K562 (cell line): Measurements from ENCODE around the gene GJA4. TPM values are rescaled to one million over a fixed set of nuclear protein-coding genes. Genes with fewer than 3 reads are reported as not detected.

ENCODE experiments used
- ATAC-seq: fragments of 200-7000 bp; cut with Tn5 transposase; 3 replicates; pipeline ENCODE4 v1.9.1; 2020; ENCODE audit warnings: moderate library complexity
- BruUV-seq: library from RNA; stranded (reverse); fragments of 400-500 nt; replicated peaks from 2 replicates; lab custom pipeline; 2021; lab: Mats Ljungman, UMichigan
- CTCF ChIA-PET: fragments of 300-600 bp; formaldehyde crosslinking; extraction: SDS; loops from one replicate; lab custom pipeline; 2021; ENCODE audit warnings: low intra/inter-chr PET ratio; lab: Yijun Ruan, JAX
- POLR2A ChIA-PET: fragments of 300-600, 350-650 bp; sonication (Branson Sonifier 250); formaldehyde crosslinking; extraction: SDS; loops from one replicate; lab custom pipeline; 2021; ENCODE audit warnings: antibody characterized with exemption, inconsistent platforms; lab: Yijun Ruan, JAX
- DNase-seq, 4 experiments: peaks; one replicate each; pipeline versions ENCODE4 v3.0.0 to v3.0.0-alpha.2; 2011 to 2018; ENCODE audit warnings: low spot score in 3 of 4, mixed read lengths in 3 of 4; ENCODE audit errors: extremely low read depth in 1 of 4
- FAIRE-seq: peaks from 2 replicates; lab custom pipeline; 2011; peaks lifted over from hg19 to GRCh38; lab: Jason Lieb, UNC
- H2AFZ ChIP-seq: 2 replicates; pipeline ENCODE4 v1.6.0; 2011; ENCODE audit warnings: low read depth, low read length, control low read depth, inconsistent platforms
- H3K27ac ChIP-seq: fragments of 200-600 bp; 3 replicates; pipeline ENCODE4 v1.8.0; 2011; ENCODE audit warnings: low read depth, mild to moderate bottlenecking, control low read depth, inconsistent platforms, low read length, moderate library complexity, mixed read lengths; ENCODE audit errors: extremely low read depth
- H3K27me3 ChIP-seq, 2 experiments: fragments of 300-600 bp in 1 of 2; 2 replicates in 1 of 2; 3 replicates in 1 of 2; pipeline versions ENCODE4 v1.6.0 to v1.8.0; 2011; ENCODE audit warnings: inconsistent platforms in 2 of 2, low read length in 2 of 2, mild to moderate bottlenecking in 1 of 2, mixed read lengths in 1 of 2, moderate library complexity in 1 of 2; ENCODE audit not compliant: control insufficient read depth in 2 of 2, insufficient read depth in 2 of 2
- H3K36me3 ChIP-seq: fragments of 300-600 bp; 3 replicates; pipeline ENCODE4 v1.8.0; 2011; ENCODE audit warnings: mild to moderate bottlenecking, low read length, inconsistent platforms; ENCODE audit not compliant: control insufficient read depth, insufficient read depth
- H3K4me1 ChIP-seq, 2 experiments: fragments of 200-600 bp in 1 of 2; replicated peaks in 1 of 2; 2 replicates in 1 of 2; 3 replicates in 1 of 2; pipeline versions ENCODE4 v1.5.1 to v1.8.0; 2011; ENCODE audit warnings: inconsistent platforms in 2 of 2, low read length in 2 of 2, mild to moderate bottlenecking in 1 of 2, mixed read lengths in 1 of 2, moderate library complexity in 1 of 2; ENCODE audit not compliant: control insufficient read depth in 2 of 2, insufficient read depth in 2 of 2
- H3K4me2 ChIP-seq: 2 replicates; pipeline ENCODE4 v1.6.1; 2011; ENCODE audit warnings: low read length, control low read depth, inconsistent platforms, mixed read lengths; ENCODE audit not compliant: insufficient read depth
- H3K4me3 ChIP-seq: fragments of 200-600 bp; sonication (generic), shearing (Covaris generic); 2 replicates; pipeline ENCODE4 v1.5.1; 2016; ENCODE audit warnings: control low read depth, inconsistent platforms
- H3K79me2 ChIP-seq: fragments of 200-600 bp; 3 replicates; pipeline ENCODE4 v1.8.0; 2011; ENCODE audit warnings: low read length, inconsistent platforms; ENCODE audit not compliant: control insufficient read depth, insufficient read depth
- H3K9ac ChIP-seq, 2 experiments: 2 replicates each; pipeline versions ENCODE4 v1.6.0 to v1.6.1; 2011; ENCODE audit warnings: low read depth in 2 of 2, low read length in 2 of 2, control low read depth in 1 of 2, inconsistent platforms in 1 of 2, mild to moderate bottlenecking in 1 of 2, mixed read lengths in 1 of 2; ENCODE audit not compliant: insufficient read depth in 1 of 2
- H3K9me1 ChIP-seq: one replicate; pipeline ENCODE4 v1.6.0; 2011; ENCODE audit warnings: inconsistent platforms, mild to moderate bottlenecking, low read length, moderate library complexity; ENCODE audit not compliant: control insufficient read depth, insufficient read depth
- H3K9me3 ChIP-seq: replicated peaks from 2 replicates; pipeline ENCODE4 v1.5.1; 2011; ENCODE audit warnings: low read depth, low read length, inconsistent platforms; ENCODE audit not compliant: control insufficient read depth, insufficient read depth
- H4K20me1 ChIP-seq: replicated peaks from 2 replicates; pipeline ENCODE4 v1.6.1; 2011; ENCODE audit warnings: low read length, inconsistent platforms, mixed read lengths; ENCODE audit not compliant: control insufficient read depth, insufficient read depth
- HIVEP1 ChIP-seq: fragments of 250-450 bp; sonication (Bioruptor Pico); IDR thresholded peaks from 2 replicates; pipeline ENCODE4 v1.4.0; 2020; ENCODE audit warnings: mild to moderate bottlenecking
- SMAD4 ChIP-seq: fragments of 250-450 bp; sonication (Bioruptor Pico); conservative IDR thresholded peaks from 2 replicates; pipeline ENCODE4 v1.8.0; 2021; ENCODE audit warnings: inconsistent platforms, mild to moderate bottlenecking, moderate library complexity
- ZBTB40 ChIP-seq, 2 experiments: fragments of 450-650 bp in 1 of 2; sonication (generic) in 1 of 2; formaldehyde crosslinking in 1 of 2; IDR thresholded peaks; 2 replicates each; pipeline versions ENCODE4 v1.7.1 to v1.9.0; 2016 to 2022; ENCODE audit warnings: inconsistent platforms in 1 of 2, mild to moderate bottlenecking in 1 of 2, missing genetic modification reagents in 1 of 2
- ZHX1 ChIP-seq: fragments of 150-350 bp; conservative IDR thresholded peaks from 2 replicates; pipeline ENCODE4 v1.6.1; 2014; ENCODE audit warnings: low read length
- ZNF780A ChIP-seq: fragments of 250-450 bp; sonication (Bioruptor Pico); IDR thresholded peaks from 2 replicates; pipeline ENCODE4 v1.5.0; 2021; ENCODE audit warnings: mild to moderate bottlenecking
- WGBS: fragments of 100-300 bp; shearing (Covaris generic); methylation state at CpG from one replicate; pipeline ENCODE4 v1.1.6; 2016; ENCODE audit warnings: low coverage, mixed read lengths; ENCODE audit not compliant: insufficient coverage; ENCODE audit errors: missing lambda C conversion rate; 5-methylcytosine and 5-hydroxymethylcytosine counted together
- in situ Hi-C: fragments of 300-500 bp; cut with MboI; formaldehyde crosslinking; loops from 4 replicates; pipeline ENCODE4 v1.15.0; 2018; ENCODE audit warnings: inconsistent platforms, mixed read lengths
- intact Hi-C: fragments of 100-400 bp; cut with micrococcal nuclease; formaldehyde crosslinking; loops from 2 replicates; pipeline ENCODE4 v1.14.2; 2022
- polyA plus RNA-seq, 8 experiments: library from polyadenylated mRNA; depleted of rRNA in 4 of 8; stranded (reverse) in 5 of 8; unstranded in 3 of 8; fragments of >200 nt; fragmentation: Nextera tagmentation in 2 of 8; fragmentation: Illumina TruSeq in 1 of 8; extraction: Ambion mirVana in 2 of 8; extraction: Trizol in 1 of 8; gene quantifications; 2 replicates each; pipeline versions ENCODE4 v1.2.1 to v1.2.3, GENCODE V29; 2011 to 2014; ENCODE audit warnings: inconsistent platforms in 1 of 8, missing spikeins in 1 of 8
- total RNA-seq, 7 experiments: library from RNA; depleted of rRNA in 6 of 7; stranded (reverse); fragments of >200 nt in 6 of 7; fragmentation: Illumina TruSeq in 2 of 7; extraction: Trizol in 2 of 7; gene quantifications; 2 replicates each; pipeline versions ENCODE4 v1.2.1 to v1.2.3, GENCODE V29; 2011 to 2021; ENCODE audit warnings: low replicate concordance in 1 of 7

GJA4 gene
- total and polyA plus RNA-seq, 9 of the 15 experiments (the other 6 are each of a cell fraction or from before 2014, with no cell fraction given): 0.16 to 0.24 TPM; not detected in 7

- no peak for TF ChIP-seq ZHX1
Observed at GRCh38 chr1:34777519-34778321, 15.1 kb upstream of the GJA4 start (continued).

GRCh38 chr1:34778381-34778780, 14.4 kb upstream of the GJA4 start:
- no peaks in the 10 kb centered on the region for H3K9me3 ChIP-seq
- 0 out of 2 replicates have a peak, but pooled peaks cover 3% of the 10 kb centered on the region for H4K20me1 ChIP-seq
- no peaks in the 10 kb centered on the region for H3K36me3 ChIP-seq
- no peak overlapping the region for H3K4me2 ChIP-seq
- H3K79me2 ChIP-seq: no peaks in the 10 kb centered on the region
- POLR2A ChIA-PET: no interaction called here
- ATAC-seq (no peak), FAIRE-seq (no peak), DNase-seq (no peak)
- no peak overlapping the region for H3K4me3 ChIP-seq
- TF ChIP-seq ZNF780A (CRISPR knock-in tag): no peak
- no peak for TF ChIP-seq HIVEP1 (CRISPR knock-in tag)
- peak; percentile 58 for TF ChIP-seq ZBTB40 (IDR thresholded peaks at IDR 0.05)
- TF ChIP-seq ZBTB40 (CRISPR knock-in tag; IDR thresholded peaks at IDR 0.05): no peak
- no peak for TF ChIP-seq SMAD4 (CRISPR knock-in tag)
- H3K9ac ChIP-seq: no peak overlapping the region
- under 1% methylated on average over 6 of the region's 6 CpGs for WGBS
- in situ Hi-C loops: no loop called here
- H3K4me1 ChIP-seq: peaks cover 0 to 11% of the 10 kb centered on the region in 2 experiments; a peak in 1 of 5 replicates
- intact Hi-C loops: no loop called here
- H3K27me3 ChIP-seq: peaks cover 49 to 68% of the 10 kb centered on the region in 2 experiments
- H3K27ac ChIP-seq: no peak overlapping the region
- CTCF ChIA-PET: no interaction called here
- BruUV-seq: no TSS peak
- H3K9me1 ChIP-seq: no peaks in the 10 kb centered on the region
- no peak overlapping the region for H2AFZ ChIP-seq
